Activated gamma-delta T cell treated with anti-CD3 and anti-CD28 coated beads, Interleukin-2, amount 50 U/mL, for 16 hours (primary cell): ENCODE measurements around the gene PADI3.

Experiments used
- DNase-seq: peaks from one replicate; pipeline ENCODE4 v3.0.0-alpha.2; 2020; ENCODE audit warnings: low read depth

PADI3 gene

DNA sequence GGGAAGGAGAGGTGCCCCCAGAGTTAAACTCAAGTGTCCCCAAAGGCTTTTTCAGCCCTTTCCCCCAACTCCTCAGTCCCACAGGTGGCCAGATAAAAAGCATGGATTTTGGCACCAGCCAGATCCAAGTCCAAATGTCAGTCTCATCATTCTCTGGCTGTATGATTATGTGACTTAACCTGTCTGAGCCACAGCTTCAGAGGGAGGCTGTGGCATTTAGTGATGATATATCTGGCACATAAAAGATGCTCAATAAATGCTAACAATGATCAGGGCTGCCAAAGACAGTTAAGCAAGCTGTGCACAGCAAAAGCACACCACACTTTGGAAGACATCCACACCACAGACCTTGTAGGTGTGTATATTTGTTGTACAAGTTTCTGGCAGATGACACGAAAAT lies 5.6 kb upstream of the PADI3 start:
- DNase-seq: no peak

DNA sequence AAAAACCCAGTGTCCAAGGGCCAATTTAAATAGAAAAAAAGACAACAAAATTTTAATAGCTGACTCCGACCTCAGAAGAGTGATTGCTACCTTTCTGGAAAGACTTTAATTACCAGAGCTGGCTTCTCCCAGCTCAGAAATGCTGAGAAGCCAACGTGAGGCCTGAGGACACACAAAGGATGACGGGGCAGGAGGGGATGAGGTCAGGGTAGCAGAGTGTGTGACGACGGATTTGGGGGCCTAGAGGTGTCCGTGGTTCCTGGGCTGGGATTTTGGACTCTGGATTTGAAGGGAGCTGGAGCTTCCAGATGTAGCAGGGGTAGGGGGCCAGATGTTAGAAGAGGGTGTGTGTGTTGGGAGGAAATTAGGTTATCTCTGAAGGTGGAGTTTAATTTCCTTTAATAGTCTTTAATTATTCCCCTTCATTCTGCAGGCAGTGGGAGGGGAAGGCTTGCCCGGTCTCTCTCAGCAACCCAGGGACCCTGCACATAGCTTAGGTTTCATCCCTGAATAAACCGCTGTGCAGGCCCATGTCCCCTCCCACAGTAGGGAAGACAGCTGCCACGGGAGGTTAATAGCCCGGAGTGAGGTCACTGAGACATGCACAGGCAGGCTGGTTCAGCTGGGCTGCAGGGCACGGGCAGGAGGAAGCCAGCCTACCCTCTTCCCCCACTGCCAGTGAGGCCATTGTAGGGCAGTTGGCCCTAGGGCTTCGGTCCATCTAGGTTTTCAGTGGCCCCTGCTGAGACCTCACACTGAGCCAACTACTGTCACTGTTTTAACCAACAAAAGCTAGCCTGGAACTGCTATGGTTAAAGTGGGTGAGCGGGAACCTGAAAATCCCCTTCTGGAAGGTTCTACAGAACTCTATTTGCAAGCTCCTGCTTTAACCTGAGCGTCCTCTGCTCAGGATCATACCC lies 3.8 kb upstream of the PADI3 start:
- DNase-seq: no peak

- DNase-seq: no peak
These were observed 3.0 kb upstream of the PADI3 start for GRCh38 chr1:17245816-17246325.

- DNase-seq: no peak
These were observed 1.9 kb upstream of the PADI3 start for GRCh38 chr1:17246971-17247370.

GRCh38 chr1:17250601-17251000 lies 1.7 kb downstream of the PADI3 start:
- no peak for DNase-seq

GRCh38 chr1:17251246-17251645 lies 2.3 kb downstream of the PADI3 start:
- no peak for DNase-seq

GRCh38 chr1:17251701-17252376 lies 2.9 kb downstream of the PADI3 start:
- no peak for DNase-seq

DNA sequence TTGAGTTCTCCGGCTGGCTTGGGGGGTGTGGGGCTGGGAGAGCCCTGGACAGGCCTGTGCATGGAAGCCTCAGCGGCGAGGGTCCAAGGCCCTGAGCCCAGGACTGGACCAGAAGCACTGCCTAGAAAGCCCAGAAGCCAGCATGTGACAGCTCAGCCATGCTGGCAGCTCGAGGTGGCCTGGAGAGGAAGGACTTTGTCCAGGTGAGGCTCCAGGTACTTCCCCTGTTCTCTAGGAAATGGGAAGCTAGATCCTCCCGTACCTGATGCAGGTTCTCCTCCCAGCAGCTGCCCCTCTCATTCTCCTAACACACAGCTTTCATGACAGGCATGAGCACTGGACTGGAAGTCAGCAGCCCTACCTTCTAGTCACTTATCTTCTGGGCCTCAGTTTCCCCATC lies 6.4 kb downstream of the PADI3 start:
- no peak for DNase-seq

DNA sequence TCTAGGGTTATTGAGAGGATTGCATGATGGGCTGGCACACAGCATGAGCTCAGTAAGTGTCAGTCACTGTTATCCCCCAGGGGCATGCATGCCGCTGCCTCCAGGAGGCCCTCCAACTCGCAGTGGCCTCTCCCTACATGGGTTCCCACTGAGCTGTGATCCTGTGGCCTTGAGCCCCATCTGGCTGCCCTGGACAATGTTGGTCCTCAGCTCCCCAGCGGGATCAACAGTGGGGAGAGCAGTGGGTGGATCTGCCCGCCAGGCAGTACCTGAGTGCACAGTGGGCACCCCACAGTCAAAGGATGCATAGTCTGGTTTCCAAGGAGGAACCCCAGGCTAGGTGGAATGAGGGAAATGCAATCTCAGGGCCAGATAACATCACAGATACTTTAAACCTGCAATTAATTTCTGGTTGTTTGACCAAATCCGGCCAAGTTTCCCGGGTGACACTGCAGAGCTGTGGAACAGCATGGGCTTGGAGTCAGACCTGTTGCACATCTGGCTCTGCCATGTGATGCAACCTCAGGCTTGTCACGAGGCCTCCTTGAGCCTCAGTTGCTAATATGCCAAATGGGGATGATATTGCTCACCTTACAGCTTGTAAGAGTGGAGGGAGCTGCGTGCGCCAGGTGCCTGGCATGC lies 9.3 kb downstream of the PADI3 start:
- no peak for DNase-seq

DNA sequence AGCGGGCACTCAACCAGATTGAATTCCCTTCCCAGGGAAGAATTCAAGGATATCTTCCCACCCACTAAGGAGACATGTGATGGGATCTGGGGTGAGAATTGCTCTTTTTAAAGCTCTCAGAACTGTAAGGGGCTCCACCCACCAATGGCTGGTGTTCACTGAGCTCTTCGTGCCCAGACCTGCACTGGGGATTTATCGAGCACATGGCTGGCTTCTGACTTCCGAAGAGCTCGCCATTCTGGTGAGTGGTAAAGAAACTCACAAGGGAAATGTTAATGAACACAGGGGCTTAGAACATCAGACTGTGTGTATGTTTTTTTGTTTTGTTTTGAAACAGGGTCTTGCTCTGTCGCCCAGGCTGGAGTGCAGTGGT lies 9.8 kb downstream of the PADI3 start:
- DNase-seq: no peak

GRCh38 chr1:17259233-17259873 lies 10.5 kb downstream of the PADI3 start:
- DNase-seq: no peak

- no peak for DNase-seq
These were observed 11.4 kb downstream of the PADI3 start for GRCh38 chr1:17260264-17260663.

DNA sequence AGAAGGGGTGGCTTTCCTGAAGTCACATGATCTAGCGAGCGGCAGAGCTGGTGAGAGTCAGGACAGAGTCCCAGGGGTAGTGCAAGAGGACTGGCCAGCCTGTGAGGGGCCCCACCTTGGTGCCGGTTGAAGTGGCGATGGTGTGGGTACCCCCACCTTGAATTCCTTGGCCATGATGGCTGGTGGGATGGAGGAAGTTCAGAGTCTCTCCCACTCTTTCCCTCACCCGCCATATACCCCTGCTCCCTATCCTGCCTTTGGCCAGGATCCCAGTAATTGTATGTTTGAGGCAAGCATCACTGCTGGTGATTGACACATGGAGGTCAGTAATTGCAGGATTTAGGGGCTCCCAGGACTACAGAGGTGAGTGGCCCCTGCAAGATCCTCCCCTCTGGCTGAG lies 11.8 kb downstream of the PADI3 start:
- no peak for DNase-seq

- no peak for DNase-seq
These were observed 15.0 kb downstream of the PADI3 start for GRCh38 chr1:17263936-17264335.

GRCh38 chr1:17264470-17264869 lies 15.6 kb downstream of the PADI3 start:
- DNase-seq: no peak

DNA sequence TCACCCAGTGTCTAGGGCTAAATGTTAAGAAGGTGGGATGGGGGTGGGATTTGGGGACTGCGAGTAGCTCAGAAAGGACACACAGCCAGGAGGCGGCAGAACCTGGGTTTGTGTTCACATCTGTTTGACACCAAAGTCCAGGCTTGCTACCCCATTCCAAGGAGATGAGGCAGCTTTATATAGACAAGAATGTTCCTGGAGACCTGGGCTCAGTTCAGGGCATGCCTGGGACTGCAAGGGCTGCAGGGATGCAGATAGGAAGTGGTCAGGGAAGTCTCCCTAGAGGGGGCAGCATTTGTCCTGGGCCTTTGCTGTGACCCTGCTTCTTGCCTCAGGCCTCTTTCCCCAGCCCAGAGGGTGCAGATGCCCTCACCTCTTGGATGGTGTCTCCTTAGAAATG lies 16.3 kb downstream of the PADI3 start:
- DNase-seq: no peak

DNA sequence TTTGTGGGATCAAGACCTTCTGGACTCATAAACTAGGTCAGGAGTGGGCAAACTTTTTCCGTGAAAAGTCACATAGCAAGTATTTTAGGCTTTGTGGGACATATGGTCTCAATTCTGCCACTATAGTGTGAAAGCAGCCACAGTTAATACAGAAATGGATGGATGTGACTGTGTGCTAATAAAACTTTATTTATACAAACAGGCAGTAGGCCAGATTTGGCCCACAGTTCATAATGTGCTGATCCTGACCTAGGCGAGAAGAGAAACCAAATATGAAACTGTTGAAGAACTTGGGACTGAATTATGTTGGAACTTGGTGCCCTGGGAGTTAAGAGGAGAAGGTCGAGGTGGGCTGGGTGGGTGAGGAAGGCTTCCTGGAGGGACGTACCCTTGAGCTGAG lies 17.1 kb downstream of the PADI3 start:
- no peak for DNase-seq

DNA sequence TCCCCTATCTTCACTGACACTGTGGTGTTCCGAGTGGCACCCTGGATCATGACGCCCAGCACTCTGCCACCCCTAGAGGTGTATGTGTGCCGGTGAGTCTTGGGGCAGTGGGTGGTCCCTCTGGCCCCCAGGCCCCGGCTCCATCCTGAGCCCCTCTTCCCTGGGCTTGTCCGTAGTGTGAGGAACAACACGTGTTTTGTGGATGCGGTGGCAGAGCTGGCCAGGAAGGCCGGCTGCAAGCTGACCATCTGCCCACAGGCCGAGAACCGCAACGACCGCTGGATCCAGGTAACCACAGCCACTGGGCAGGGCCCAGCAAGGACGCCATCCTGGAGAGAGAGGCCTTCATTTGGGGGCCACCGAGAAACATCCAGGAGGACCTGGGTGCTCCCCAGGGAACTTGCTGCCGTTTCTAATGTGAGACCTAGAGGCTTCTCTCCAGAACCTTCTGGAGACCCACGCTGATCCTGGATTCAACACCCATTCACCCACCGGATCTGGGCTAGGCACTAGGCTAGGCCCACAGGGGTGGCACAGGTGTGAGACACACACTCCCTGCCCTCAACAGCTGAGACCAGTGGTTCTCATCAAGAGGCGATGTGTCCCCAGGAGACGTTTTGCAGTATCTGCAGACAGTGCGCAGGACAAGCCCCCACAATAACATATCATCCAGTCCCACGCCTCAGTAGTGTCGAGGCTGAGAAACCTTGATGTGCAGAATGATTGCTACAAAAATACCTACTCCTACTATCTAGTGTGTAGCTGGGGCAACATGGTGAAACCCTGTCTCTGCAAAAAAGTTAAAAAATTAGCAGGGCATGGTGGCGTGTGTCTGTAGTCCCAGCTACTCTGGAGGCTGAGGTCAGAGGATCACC lies 22.2 kb downstream of the PADI3 start:
- no peak for DNase-seq

- no peak for DNase-seq
These were observed 23.2 kb downstream of the PADI3 start for GRCh38 chr1:17272066-17272465.

GRCh38 chr1:17272646-17273045 lies 23.7 kb downstream of the PADI3 start:
- no peak for DNase-seq

DNA sequence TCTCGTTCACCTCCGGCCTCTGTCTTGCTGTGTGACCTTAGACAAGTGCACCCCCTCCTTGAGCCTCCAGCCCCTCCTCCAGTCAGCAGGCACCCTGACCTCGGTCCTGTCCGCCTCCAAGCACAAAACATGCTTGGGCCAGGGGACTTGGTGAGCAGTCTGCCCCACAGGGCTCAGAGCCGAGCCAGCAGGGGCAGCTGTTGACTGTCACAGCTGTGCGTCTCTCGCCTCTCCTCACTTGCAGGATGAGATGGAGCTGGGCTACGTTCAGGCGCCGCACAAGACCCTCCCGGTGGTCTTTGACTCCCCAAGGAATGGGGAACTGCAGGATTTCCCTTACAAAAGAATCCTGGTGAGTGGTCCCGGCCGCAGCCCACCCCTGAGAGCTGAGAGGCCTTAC lies 24.2 kb downstream of the PADI3 start:
- DNase-seq: no peak
